IPS-20b (cell line): Measurements from ENCODE around the gene NBPF11.
"Not testable (repeated sequence)": the region's sequence is repeated elsewhere in the genome, so short reads cannot be mapped to it uniquely, and the experiment has no call there.

Experiments
- H3K27ac ChIP-seq: one replicate; pipeline ENCODE4 v1.5.1; 2013; ENCODE audit warnings: low read length
- H3K27me3 ChIP-seq: 2 replicates; pipeline ENCODE4 v1.6.1; 2013; ENCODE audit warnings: mild to moderate bottlenecking, low read length, inconsistent platforms; ENCODE audit not compliant: insufficient read depth
- H3K36me3 ChIP-seq: 2 replicates; pipeline ENCODE4 v1.6.1; 2013; ENCODE audit warnings: low read depth, mild to moderate bottlenecking, inconsistent platforms, low read length, moderate library complexity; ENCODE audit not compliant: insufficient read depth
- H3K4me1 ChIP-seq: 2 replicates; pipeline ENCODE4 v1.6.1; 2013; ENCODE audit warnings: mild to moderate bottlenecking, control low read depth, inconsistent platforms, low read length, moderate library complexity; ENCODE audit not compliant: insufficient read depth
- H3K4me3 ChIP-seq: 2 replicates; pipeline ENCODE4 v1.5.1; 2013; ENCODE audit warnings: mild to moderate bottlenecking, low read length, inconsistent platforms
- H3K9ac ChIP-seq: 2 replicates; pipeline ENCODE4 v1.6.1; 2013; ENCODE audit warnings: low read depth, mild to moderate bottlenecking, inconsistent platforms, low read length, moderate library complexity
- H3K9me3 ChIP-seq: 2 replicates; pipeline ENCODE4 v1.6.1; 2013; ENCODE audit warnings: mild to moderate bottlenecking, low read depth, low read length, inconsistent platforms; ENCODE audit not compliant: insufficient read depth

Gene NBPF11

GRCh38 chr1:148073392-148073791, 78.7 kb downstream of the NBPF11 start:
- not testable (repeated sequence) for H3K36me3 ChIP-seq, H3K9me3 ChIP-seq, H3K27me3 ChIP-seq, H3K9ac ChIP-seq, H3K27ac ChIP-seq, H3K4me1 ChIP-seq, H3K4me3 ChIP-seq

- not testable (repeated sequence) for H3K27me3 ChIP-seq, H3K9me3 ChIP-seq, H3K4me1 ChIP-seq, H3K27ac ChIP-seq, H3K9ac ChIP-seq, H3K36me3 ChIP-seq, H3K4me3 ChIP-seq
These were observed 83.5 kb downstream of the NBPF11 start for GRCh38 chr1:148068606-148069005.

DNA sequence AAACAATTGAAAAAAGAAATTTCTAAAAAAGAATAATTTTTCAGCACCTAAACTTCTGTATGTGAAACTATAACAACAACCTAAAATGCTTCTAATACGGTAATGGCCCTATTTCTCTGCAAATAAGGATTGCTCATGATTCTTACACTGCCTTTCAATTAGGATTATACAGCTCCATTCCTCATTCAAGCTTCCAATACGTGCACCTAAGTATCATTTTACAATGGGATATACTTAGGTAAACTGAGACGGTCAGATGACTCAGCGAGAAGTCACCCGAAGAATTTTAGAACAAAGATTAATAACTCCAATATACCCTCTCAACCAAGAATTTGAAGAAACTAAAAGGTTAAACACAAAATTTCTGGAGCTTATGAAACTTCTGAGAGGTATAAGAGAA, 83.9 kb downstream of the NBPF11 start:
- not testable (repeated sequence) for H3K4me1 ChIP-seq, H3K9ac ChIP-seq, H3K27ac ChIP-seq, H3K9me3 ChIP-seq, H3K27me3 ChIP-seq, H3K4me3 ChIP-seq, H3K36me3 ChIP-seq

- H3K27me3 ChIP-seq, H3K4me1 ChIP-seq, H3K4me3 ChIP-seq, H3K9ac ChIP-seq, H3K9me3 ChIP-seq, H3K36me3 ChIP-seq, H3K27ac ChIP-seq: not testable (repeated sequence)
These were observed 91.8 kb downstream of the NBPF11 start for GRCh38 chr1:148060294-148060701.

- not testable (repeated sequence) for H3K36me3 ChIP-seq, H3K4me1 ChIP-seq, H3K27ac ChIP-seq, H3K9ac ChIP-seq, H3K27me3 ChIP-seq, H3K4me3 ChIP-seq, H3K9me3 ChIP-seq
These were observed 94.7 kb downstream of the NBPF11 start for GRCh38 chr1:148057384-148057783.
